GM19463 (cell line): Measurements from ENCODE around the gene TMEM143.
A peak's percentile ranks its signal among the peaks of the same experiment; 100 is the strongest.

Source experiments
- ATAC-seq: cut with Tn5 transposase; IDR thresholded peaks from one replicate; pipeline ENCODE4 v1.9.1; 2021; ENCODE audit warnings: mild to moderate bottlenecking, moderate library complexity; ENCODE audit not compliant: unreplicated experiment

TMEM143 gene

GRCh38 chr19:48361912-48362311, 1.8 kb downstream of the TMEM143 start:
- ATAC-seq: no peak

DNA sequence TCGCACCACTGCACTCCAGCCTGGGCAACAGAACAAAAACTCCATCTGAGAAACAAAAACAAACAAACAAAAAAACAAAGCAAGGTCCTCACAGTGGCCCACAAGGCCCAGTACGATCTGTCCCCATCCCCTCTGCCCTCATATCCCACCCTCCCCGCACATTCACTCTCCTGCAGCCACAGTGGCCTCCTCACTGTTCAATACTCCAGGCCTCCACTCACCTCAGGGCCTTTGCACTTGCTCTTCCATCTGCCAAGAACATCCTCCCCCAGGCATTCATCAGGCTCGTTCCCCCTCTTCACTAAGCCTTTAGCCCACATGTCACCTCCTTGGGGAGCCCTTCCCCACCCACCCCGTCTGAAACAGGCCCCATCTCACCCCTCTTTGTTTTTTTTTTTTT, 4.6 kb downstream of the TMEM143 start:
- ATAC-seq: no peak

DNA sequence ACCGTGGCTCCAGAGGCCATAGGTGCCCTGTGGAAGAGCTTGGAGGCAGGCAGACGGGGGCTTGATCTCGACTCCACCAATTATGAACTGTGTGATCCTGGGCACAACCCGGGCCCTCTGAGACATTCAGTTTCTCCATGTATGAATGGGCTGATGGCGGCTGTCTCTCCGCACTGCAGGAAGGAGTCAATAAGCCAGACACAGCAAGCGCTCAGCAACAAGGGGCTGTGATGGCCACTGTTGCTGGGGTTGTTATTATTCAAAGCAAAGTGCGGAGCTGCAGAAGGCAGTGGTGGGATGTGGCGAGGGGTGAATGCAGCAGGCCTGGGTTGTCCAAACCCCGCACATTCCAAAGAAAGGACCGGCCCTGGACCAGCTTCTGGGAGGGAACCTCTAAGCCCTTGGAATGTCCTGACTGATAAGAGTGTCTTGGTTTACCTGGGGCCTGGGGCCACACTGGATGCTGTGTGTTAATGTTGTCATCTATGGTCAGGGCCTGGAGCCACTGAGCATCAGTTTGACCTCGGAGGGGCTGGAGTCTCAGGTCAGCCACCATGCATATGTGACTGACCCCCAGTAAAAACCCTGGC, 8.3 kb downstream of the TMEM143 start:
- no peak for ATAC-seq

- no peak for ATAC-seq
These were observed 9.3 kb downstream of the TMEM143 start for GRCh38 chr19:48354332-48354992.

DNA sequence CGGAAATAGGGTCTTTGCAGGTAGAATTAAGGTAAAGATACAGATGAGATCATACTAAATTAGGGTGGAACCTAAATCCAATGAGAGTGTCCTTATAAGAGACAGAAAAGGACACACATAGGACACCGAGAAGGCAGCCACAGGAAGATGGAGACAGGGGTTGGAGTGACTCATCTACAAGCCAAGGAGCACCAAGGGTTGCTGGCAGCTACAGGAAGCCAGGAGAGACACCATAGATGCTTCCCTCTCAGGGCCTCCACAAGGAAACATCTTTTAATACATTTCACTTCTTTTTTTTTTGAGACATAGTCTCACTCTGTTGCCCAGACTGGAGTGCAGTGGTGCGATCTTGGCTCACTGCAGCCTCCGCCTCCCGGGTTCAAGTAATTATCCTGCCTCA, 10.1 kb downstream of the TMEM143 start:
- no peak for ATAC-seq

- no peak for ATAC-seq
These were observed 12.4 kb downstream of the TMEM143 start for GRCh38 chr19:48351341-48351752.

DNA sequence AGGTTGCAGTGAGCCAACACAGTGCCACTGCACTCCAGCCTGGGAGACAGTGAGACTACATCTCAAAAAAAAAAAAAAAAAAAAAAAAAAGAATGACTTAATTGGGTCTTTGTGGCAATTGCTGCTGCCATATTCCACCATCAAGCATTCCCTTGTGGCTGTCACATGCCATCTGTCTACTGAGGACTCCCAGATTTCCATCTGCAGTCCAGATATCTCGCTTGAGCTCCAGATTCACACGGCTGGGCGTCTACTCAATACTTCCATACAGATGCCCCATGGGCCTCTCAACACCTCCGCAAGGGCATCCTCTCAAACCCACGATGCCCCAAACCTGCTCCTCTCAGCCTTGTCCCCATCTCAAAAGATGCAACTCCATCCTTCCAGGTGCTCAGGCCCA, 12.9 kb downstream of the TMEM143 start:
- no peak for ATAC-seq

GRCh38 chr19:48348737-48349136, 15.0 kb downstream of the TMEM143 start:
- ATAC-seq: no peak

DNA sequence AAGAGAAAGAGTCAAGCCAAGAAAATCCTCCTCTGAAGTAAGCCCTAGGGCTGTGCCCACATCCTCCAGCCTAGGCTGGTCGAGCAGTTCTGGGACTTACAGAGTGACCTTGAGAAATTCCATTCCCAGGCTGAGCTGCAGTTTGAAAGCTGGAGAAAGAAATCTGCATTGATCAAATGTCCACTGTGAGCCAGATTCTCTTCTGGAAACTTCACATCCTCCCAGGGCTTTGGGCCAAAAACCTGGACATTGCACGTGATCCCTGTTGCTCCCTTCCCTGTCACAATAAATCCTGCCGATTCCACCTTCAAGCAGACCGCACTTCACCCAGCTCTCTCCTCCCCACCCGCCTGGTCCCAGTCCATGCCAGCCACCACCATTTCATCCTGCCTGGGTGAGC, 15.7 kb downstream of the TMEM143 start:
- ATAC-seq: no peak

GRCh38 chr19:48346191-48346590, 17.5 kb downstream of the TMEM143 start:
- ATAC-seq: no peak

DNA sequence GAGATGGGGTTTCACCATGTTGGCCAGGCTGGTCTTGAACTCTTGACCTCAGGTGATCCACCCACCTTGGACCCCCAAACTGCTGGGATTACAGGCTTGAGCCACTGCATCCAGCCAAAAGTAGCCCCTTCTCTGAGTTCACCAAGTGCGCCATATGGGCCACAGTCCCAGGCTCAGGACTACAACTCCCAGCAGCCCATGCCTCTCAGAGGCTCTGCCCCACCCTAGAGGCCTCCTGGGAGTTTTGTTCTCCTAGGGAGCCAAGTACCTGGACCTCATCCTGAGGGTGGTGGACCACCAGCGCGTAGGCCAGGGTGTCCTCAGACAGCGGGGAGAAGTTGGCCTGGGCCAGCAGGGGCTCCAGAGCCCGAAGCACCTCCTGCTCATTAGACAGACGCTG, 18.8 kb downstream of the TMEM143 start:
- no peak for ATAC-seq

- ATAC-seq: no peak
These were observed 20.7 kb downstream of the TMEM143 start for GRCh38 chr19:48342841-48343540.

GRCh38 chr19:48342414-48342738, 21.4 kb downstream of the TMEM143 start:
- no peak for ATAC-seq

DNA sequence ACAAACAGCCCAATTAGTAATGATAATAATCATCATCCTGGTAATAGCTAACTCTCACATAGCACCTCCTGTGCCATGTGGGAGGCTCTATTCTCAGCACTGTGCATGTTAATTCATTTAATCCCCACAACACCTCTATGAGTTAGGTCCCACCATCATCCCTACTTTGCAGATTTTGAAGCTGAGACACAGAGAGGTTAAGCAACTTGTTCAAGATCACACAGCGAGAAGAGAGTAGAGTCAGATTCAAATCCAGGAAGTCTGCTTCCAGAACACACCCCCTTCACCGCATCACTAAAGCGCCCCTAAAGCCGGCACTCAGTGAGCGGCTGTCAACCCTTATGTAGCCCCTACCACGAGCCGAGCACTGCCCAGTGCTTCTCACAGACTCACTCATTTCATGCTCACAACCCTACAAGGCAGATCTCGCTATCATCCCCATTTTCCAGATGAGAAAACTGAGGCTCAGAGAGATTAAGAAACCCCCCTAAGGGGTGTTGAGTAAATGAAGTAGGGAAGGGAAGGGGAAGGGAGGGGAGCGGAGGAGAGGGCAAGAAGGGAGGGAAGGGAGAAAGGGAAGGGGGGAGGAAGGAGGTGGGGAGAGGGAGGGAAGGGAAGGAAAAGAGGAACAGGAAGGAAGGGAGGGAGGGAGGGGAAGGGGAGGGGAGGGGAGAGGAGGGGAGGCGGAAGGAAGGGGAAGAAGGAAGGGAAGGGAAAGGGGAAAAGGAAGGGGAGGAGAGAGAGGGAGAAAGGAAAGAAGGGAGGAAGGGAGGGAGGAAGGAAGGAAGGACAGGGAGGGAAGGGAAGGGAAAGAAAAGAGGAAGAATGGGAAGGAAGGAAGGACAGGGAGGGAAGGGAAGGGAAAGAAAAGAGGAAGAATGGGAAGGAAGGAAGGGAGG, 22.0 kb downstream of the TMEM143 start:
- no peak for ATAC-seq

DNA sequence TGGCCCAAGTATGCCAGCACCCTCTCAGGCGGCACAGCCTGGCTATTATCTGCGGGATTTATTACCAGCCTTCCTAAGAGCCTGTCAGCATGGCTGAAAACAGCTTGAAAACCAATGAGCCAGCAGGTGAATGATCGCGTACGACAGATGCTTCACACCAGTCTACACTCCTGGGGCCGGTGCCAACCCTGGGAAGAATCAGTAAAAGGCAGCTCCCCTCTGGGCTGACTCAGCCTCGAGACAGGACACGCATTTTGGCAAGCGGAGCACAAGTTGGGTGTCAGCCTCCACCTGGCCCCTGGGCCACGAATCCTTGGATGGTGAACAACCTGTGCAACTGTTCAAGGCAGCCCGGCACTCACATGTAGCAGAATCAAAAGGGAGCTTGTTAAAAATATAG, 22.7 kb downstream of the TMEM143 start:
- no peak for ATAC-seq

DNA sequence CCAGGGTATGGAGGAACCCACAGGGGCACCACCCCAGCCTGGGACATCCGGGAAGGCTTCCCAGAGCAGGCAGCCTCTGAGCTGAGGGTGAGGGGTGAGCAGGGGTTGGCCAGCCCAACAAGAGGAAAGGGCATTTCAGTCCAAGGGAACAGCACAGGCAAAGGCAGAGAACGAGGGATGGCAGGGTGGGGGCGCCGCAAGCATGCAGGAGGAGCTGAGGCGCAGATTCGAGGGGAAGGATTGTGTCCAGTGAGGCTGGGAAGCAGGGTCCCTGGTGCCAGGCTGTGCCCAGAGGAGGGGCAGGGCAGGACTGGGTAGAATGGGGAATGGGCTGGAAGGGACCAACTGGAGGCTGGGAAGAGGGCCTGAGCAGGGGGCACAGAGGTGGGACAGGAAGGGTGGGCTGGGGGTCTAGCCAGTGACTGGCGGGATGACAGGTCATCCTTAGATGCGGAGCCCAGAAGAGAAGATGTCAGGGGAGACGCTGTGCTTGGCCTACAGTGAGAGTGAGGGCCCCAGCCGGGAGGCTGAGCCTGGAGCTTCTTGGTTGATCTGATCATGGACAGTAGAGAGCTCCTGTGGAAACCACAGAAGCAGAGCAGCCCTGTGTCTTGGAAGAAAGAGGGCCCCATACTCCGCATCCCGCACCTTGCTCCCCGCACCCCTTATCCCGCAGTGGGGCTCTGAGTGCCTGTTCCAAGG, 24.8 kb downstream of the TMEM143 start:
- ATAC-seq: no peak

- no peak for ATAC-seq
These were observed 25.4 kb downstream of the TMEM143 start for GRCh38 chr19:48338253-48338755.

DNA sequence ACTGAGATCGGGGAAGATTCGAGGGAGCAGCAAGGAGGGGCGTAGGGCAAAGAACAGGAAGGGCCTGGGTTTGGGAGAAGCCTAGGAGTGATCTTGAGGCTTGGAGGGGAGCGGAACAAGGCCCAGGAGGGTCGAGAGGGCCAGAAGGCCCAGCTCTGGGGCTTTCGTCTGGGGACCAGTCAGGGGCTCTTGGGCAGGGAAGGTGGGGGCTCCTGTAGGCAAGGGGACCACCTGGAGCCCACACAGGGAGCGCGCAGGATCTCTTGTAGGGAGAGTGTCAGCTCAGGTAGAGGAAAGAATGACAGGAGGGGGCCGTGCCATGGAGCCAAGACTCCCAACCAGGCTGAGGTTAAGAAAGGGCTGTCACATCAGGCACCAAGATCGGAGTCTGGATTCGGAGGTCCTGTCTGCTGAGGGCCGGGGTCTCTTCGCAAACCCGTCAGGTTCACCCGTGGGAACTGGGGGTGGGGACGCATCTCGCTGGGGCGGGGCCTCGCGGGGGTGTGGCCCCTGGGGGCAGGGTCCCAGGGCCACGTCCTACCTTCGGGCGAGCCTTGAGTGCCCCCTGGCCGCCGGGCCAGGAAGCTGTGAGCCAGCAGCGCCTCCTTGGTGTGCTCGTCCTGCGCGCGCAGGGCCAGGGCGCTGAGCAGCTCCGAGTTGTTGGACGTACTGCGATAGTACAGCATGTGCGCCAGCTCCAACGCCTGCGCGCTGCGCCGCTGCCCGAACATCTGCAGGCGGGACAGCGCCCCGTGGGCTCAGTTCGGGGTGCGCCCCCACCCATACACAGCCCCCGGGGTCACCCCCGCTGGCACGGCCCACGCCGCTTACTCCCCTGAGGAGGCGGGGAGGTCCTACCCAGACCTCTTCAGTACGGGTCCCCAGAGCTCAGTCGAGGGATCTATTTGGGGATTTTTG, 30.0 kb downstream of the TMEM143 start:
- peak; percentile 62 for ATAC-seq

DNA sequence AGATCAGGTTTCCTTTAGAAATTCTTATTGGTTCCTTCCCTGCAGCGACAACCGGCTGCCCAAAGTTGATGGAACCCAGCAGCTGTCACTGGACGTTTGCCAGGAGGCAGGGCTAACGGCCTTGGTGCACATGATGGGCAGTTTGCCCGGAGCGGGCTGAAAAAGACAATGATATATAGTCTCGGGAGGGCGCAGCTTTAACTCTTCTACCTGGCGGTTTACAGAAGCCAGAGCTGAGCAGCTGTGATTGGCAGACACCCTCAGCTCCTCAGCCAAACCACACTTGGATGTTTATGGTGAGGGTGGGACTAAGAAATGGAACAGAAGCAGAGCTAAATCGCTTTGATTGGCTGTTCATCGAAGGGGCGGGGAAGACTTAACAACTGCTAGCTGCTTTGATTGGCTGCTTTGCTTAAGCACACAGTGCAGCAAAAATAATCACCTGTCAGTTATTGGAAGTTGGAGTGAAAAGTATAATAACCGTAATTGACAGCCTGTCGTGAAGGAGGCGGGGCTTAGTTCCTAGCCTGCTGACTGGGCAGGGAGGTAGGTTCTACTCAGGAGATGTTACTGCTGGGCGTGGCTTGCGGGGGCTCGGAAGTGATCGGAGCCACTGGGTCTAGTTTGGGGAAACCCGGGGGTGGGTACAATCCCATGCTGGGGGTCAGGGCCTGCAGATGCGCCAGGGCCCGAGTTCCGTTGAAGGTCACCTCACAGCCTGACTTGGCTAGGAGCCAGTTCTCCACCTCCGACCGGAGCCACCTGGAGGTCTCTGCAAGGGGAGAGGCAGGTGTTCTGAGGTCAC, 30.9 kb downstream of the TMEM143 start:
- peak; percentile 54 for ATAC-seq
